SK-N-SH treated with all-trans-retinoic acid at 6 μM for 48 hours (cell line): ENCODE data around the gene PARP14.
A peak's percentile ranks its signal among the peaks of the same experiment; 100 is the strongest.

Experiments used
- ATAC-seq: fragments of 200-7000 bp; cut with Tn5 transposase; 3 replicates; pipeline ENCODE4 v1.9.1; 2020; ENCODE audit warnings: mild to moderate bottlenecking, moderate library complexity
- BACH2 ChIP-seq: fragments of 250-450 bp; sonication (Bioruptor Pico); IDR thresholded peaks from 2 replicates; pipeline ENCODE4 v1.9.0; 2021; ENCODE audit warnings: mild to moderate bottlenecking, borderline replicate concordance
- CSDC2 ChIP-seq: fragments of 250-450 bp; sonication (Bioruptor Pico); IDR thresholded peaks from 2 replicates; pipeline ENCODE4 v1.5.0; 2020; ENCODE audit warnings: mild to moderate bottlenecking, moderate library complexity
- ESRRG ChIP-seq: fragments of 250-450 bp; sonication (Bioruptor Pico); IDR thresholded peaks from 2 replicates; pipeline ENCODE4 v1.6.1; 2021; ENCODE audit warnings: mild to moderate bottlenecking
- ISL1 ChIP-seq: fragments of 250-450 bp; sonication (Bioruptor Pico); IDR thresholded peaks from 2 replicates; pipeline ENCODE4 v2.1.2; 2022; ENCODE audit warnings: mild to moderate bottlenecking, moderate library complexity
- OSR1 ChIP-seq: fragments of 250-450 bp; sonication (Bioruptor Pico); IDR thresholded peaks from 2 replicates; pipeline ENCODE4 v1.8.0; 2022; ENCODE audit warnings: moderate library complexity, mild to moderate bottlenecking, inconsistent platforms
- PPARA ChIP-seq: fragments of 250-450 bp; sonication (Bioruptor Pico); IDR thresholded peaks from 2 replicates; pipeline ENCODE4 v1.5.0; 2020; ENCODE audit warnings: mild to moderate bottlenecking, borderline replicate concordance
- SNAI2 ChIP-seq: fragments of 250-450 bp; sonication (Bioruptor Pico); IDR thresholded peaks from 2 replicates; pipeline ENCODE4 v1.5.0; 2020; ENCODE audit warnings: mild to moderate bottlenecking, moderate library complexity
- TCF4 ChIP-seq: fragments of 250-450 bp; sonication (Bioruptor Pico); IDR thresholded peaks from 2 replicates; pipeline ENCODE4 v1.8.0; 2021; ENCODE audit warnings: mild to moderate bottlenecking, moderate library complexity, borderline replicate concordance
- TOX ChIP-seq: fragments of 250-450 bp; sonication (Bioruptor Pico); IDR thresholded peaks from 2 replicates; pipeline ENCODE4 v1.8.0; 2021; ENCODE audit warnings: mild to moderate bottlenecking, moderate library complexity, borderline replicate concordance
- ZC3H10 ChIP-seq: fragments of 250-450 bp; sonication (Bioruptor Pico); IDR thresholded peaks from 2 replicates; pipeline ENCODE4 v1.5.1; 2021; ENCODE audit warnings: mild to moderate bottlenecking, moderate library complexity
- ZFP3 ChIP-seq: fragments of 250-450 bp; sonication (Bioruptor Pico); IDR thresholded peaks from 2 replicates; pipeline ENCODE4 v1.5.0; 2020; ENCODE audit warnings: mild to moderate bottlenecking, moderate library complexity
- ZFP30 ChIP-seq: fragments of 450-650 bp; formaldehyde crosslinking; IDR thresholded peaks from 2 replicates; pipeline ENCODE4 v1.5.0; 2022; ENCODE audit warnings: mild to moderate bottlenecking, moderate library complexity
- ZNF565 ChIP-seq: fragments of 450-650 bp; formaldehyde crosslinking; conservative IDR thresholded peaks from 2 replicates; pipeline ENCODE4 v1.5.0; 2020; ENCODE audit warnings: low read depth, mild to moderate bottlenecking, moderate library complexity
- ZNF70 ChIP-seq: fragments of 450-650 bp; formaldehyde crosslinking; IDR thresholded peaks from 2 replicates; pipeline ENCODE4 v1.5.0; 2020; ENCODE audit warnings: mild to moderate bottlenecking, moderate library complexity
- ZNF8 ChIP-seq: fragments of 450-650 bp; formaldehyde crosslinking; IDR thresholded peaks from 2 replicates; pipeline ENCODE4 v1.5.0; 2020; ENCODE audit warnings: mild to moderate bottlenecking, moderate library complexity
- TF ChIP-seq, protein P1 (sequence below): fragments of 250-450 bp; sonication (Bioruptor Pico); IDR thresholded peaks from 2 replicates; pipeline ENCODE4 v1.5.1; 2020; ENCODE audit warnings: low read depth, mild to moderate bottlenecking, moderate library complexity
- TF ChIP-seq, protein P2 (sequence below): fragments of 250-450 bp; sonication (Bioruptor Pico); IDR thresholded peaks from 2 replicates; pipeline ENCODE4 v1.8.0; 2020; ENCODE audit warnings: mild to moderate bottlenecking, moderate library complexity, borderline replicate concordance
- TF ChIP-seq, protein P3 (sequence below): fragments of 250-450 bp; sonication (Bioruptor Pico); IDR thresholded peaks from 2 replicates; pipeline ENCODE4 v1.8.0; 2021; ENCODE audit warnings: low read depth, mild to moderate bottlenecking, moderate library complexity, borderline replicate concordance
- TF ChIP-seq, protein P4 (sequence below): fragments of 250-450 bp; sonication (Bioruptor Pico); IDR thresholded peaks from 2 replicates; pipeline ENCODE4 v1.5.0; 2020; ENCODE audit warnings: mild to moderate bottlenecking, moderate library complexity

PARP14 gene

DNA sequence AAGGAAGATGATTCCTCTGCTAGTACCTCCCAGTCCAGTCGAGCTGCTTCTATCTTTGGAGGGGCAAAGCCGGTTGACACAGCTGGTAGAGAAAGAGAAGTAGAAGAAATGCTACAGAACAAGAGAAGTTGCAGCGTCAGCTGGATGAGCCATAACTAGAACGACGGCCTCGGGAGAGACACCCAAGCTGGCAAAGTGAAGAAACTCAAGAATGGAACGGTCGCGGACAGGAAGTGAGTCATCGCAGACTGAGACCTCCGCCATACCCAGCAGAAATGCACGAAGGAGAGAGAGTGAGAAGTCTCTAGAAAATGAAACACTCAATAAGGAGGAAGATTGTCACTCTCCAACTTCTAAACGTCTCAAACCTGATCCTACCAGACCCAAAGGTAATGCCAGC lies 19.0 kb upstream of the PARP14 start:
- no peak for TF ChIP-seq ISL1
- TF ChIP-seq PPARA (CRISPR knock-in tag) = no peak
- TF ChIP-seq, protein P1, sequence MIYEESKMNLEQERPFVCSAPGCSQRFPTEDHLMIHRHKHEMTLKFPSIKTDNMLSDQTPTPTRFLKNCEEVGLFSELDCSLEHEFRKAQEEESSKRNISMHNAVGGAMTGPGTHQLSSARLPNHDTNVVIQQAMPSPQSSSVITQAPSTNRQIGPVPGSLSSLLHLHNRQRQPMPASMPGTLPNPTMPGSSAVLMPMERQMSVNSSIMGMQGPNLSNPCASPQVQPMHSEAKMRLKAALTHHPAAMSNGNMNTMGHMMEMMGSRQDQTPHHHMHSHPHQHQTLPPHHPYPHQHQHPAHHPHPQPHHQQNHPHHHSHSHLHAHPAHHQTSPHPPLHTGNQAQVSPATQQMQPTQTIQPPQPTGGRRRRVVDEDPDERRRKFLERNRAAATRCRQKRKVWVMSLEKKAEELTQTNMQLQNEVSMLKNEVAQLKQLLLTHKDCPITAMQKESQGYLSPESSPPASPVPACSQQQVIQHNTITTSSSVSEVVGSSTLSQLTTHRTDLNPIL = no peak
- TF ChIP-seq TOX (CRISPR knock-in tag) = no peak
- TF ChIP-seq, protein P2, sequence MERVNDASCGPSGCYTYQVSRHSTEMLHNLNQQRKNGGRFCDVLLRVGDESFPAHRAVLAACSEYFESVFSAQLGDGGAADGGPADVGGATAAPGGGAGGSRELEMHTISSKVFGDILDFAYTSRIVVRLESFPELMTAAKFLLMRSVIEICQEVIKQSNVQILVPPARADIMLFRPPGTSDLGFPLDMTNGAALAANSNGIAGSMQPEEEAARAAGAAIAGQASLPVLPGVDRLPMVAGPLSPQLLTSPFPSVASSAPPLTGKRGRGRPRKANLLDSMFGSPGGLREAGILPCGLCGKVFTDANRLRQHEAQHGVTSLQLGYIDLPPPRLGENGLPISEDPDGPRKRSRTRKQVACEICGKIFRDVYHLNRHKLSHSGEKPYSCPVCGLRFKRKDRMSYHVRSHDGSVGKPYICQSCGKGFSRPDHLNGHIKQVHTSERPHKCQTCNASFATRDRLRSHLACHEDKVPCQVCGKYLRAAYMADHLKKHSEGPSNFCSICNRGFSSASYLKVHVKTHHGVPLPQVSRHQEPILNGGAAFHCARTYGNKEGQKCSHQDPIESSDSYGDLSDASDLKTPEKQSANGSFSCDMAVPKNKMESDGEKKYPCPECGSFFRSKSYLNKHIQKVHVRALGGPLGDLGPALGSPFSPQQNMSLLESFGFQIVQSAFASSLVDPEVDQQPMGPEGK (CRISPR knock-in tag) = no peak
- no peak for ATAC-seq

DNA sequence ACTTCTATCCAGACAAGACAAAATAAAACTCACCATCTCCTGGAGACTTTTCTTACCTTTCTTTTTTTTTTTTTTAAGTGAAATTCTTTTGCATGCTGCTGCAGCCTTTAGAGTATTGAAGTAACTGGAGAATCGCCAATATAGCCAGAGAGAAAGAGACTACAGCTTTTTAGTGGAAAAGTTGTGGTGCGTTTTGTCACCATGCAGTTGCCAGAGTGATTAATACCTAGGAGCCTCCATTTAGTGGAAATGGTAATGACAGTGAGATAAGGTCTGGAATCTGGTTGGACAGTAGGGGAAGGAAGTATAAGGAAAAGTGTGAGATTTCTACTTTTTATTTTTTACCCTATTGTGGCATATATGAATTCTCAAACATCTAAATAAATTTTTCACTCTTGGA lies 18.1 kb upstream of the PARP14 start:
- no peak for ATAC-seq
- no peak for TF ChIP-seq OSR1 (CRISPR knock-in tag)
- TF ChIP-seq BACH2 = no peak
- no peak for TF ChIP-seq ESRRG (CRISPR knock-in tag)
- no peak for TF ChIP-seq ZFP3 (CRISPR knock-in tag)
- TF ChIP-seq ZNF70 (CRISPR knock-in tag) = no peak
- no peak for TF ChIP-seq PPARA (CRISPR knock-in tag)
- no peak for TF ChIP-seq ZNF565 (CRISPR knock-in tag)
- no peak for TF ChIP-seq ZC3H10 (CRISPR knock-in tag)
- TF ChIP-seq CSDC2 (CRISPR knock-in tag) = no peak
- TF ChIP-seq, protein P2 (CRISPR knock-in tag) = no peak
- no peak for TF ChIP-seq SNAI2 (CRISPR knock-in tag)
- TF ChIP-seq TOX (CRISPR knock-in tag) = no peak
- TF ChIP-seq, protein P1 = no peak
- TF ChIP-seq ZFP30 = no peak
- TF ChIP-seq ZNF8 (CRISPR knock-in tag) = no peak
- TF ChIP-seq, protein P3, sequence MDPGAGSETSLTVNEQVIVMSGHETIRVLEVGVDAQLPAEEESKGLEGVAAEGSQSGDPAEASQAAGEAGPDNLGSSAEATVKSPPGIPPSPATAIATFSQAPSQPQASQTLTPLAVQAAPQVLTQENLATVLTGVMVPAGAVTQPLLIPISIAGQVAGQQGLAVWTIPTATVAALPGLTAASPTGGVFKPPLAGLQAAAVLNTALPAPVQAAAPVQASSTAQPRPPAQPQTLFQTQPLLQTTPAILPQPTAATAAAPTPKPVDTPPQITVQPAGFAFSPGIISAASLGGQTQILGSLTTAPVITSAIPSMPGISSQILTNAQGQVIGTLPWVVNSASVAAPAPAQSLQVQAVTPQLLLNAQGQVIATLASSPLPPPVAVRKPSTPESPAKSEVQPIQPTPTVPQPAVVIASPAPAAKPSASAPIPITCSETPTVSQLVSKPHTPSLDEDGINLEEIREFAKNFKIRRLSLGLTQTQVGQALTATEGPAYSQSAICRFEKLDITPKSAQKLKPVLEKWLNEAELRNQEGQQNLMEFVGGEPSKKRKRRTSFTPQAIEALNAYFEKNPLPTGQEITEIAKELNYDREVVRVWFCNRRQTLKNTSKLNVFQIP (CRISPR knock-in tag) = no peak
- TF ChIP-seq, all 23 proteins: peak for 0

DNA sequence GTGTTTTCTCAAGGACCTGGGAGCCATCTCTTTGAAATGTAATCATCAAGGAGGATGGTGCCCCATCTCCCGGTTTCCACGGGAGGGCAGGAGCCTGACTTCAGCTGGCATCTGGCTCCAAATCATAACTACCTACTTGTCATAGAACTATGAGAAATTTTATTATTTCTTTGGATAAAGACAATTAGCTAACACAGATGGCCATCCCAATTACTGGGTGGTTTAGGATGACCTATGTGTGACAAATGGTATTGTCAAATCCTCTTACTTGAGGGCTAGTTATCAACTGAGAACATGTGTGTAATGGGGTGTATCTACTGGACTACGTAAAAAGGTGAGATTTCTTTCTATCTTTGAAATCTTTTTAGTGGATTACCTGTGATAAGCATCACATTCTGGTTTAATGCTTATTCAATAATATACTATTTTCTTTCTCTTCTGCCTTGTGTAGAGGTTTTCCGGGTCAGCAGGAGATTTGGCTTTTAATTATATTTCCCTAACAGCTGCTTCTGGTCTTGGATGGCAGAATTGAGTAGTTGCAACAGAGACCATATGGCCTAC lies 15.3 kb upstream of the PARP14 start:
- no peak for ATAC-seq
- TF ChIP-seq ZC3H10 (CRISPR knock-in tag) = no peak
- TF ChIP-seq TCF4 = peak; percentile 66
- TF ChIP-seq, protein P4, sequence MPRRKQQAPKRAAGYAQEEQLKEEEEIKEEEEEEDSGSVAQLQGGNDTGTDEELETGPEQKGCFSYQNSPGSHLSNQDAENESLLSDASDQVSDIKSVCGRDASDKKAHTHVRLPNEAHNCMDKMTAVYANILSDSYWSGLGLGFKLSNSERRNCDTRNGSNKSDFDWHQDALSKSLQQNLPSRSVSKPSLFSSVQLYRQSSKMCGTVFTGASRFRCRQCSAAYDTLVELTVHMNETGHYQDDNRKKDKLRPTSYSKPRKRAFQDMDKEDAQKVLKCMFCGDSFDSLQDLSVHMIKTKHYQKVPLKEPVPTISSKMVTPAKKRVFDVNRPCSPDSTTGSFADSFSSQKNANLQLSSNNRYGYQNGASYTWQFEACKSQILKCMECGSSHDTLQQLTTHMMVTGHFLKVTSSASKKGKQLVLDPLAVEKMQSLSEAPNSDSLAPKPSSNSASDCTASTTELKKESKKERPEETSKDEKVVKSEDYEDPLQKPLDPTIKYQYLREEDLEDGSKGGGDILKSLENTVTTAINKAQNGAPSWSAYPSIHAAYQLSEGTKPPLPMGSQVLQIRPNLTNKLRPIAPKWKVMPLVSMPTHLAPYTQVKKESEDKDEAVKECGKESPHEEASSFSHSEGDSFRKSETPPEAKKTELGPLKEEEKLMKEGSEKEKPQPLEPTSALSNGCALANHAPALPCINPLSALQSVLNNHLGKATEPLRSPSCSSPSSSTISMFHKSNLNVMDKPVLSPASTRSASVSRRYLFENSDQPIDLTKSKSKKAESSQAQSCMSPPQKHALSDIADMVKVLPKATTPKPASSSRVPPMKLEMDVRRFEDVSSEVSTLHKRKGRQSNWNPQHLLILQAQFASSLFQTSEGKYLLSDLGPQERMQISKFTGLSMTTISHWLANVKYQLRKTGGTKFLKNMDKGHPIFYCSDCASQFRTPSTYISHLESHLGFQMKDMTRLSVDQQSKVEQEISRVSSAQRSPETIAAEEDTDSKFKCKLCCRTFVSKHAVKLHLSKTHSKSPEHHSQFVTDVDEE (CRISPR knock-in tag) = peak; percentile 77
